ENCODE measurements around the gene CDIPT. TPM values are rescaled to one million over a fixed set of nuclear protein-coding genes. Genes with fewer than 3 reads are reported as not detected.

Gene CDIPT
- total RNA-seq, 1 experiment from 2014 or later = 42.7 TPM

- Mint-ChIP-seq H3K4me3 (ENCODE audit: unreplicated experiment) (no peak overlapping the region), H3K27me3 (ENCODE audit: insufficient read depth, unreplicated experiment) (peaks cover 27% of the 10 kb centered on the region), H3K27ac (ENCODE audit: low read depth, unreplicated experiment) (no peak overlapping the region), H3K4me1 (ENCODE audit: insufficient read depth, unreplicated experiment) (peaks cover 10% of the 10 kb centered on the region), H3K9me3 (ENCODE audit: unreplicated experiment) (no peaks in the 10 kb centered on the region), H3K36me3 (ENCODE audit: insufficient read depth, unreplicated experiment) (no peaks in the 10 kb centered on the region)
- intact Hi-C loops (cut with micrococcal nuclease) = no loop called here
- CTCF ChIA-PET = interaction anchor here (0.6 to 0.8 kb wide), 2 partner anchors 27 to 563 kb away, joined by 3 read pairs; no protein-coding TSS in a partner anchor
- no peak for DNase-seq (ENCODE audit: unreplicated experiment)
- TF ChIP-seq CTCF (IDR thresholded peaks at IDR 0.05; ENCODE audit: unreplicated experiment) = no peak
- POLR2A ChIA-PET = interaction anchor here (2.6 kb wide), 1 partner anchor 76 kb away, joined by 20 read pairs; the partner anchor contains the start of gene TAOK2
- no TSS peak for BruUV-seq (replicated peaks)
These were observed 35.2 kb upstream of the CDIPT start for GRCh38 chr16:29898135-29898803.

- intact Hi-C loops (cut with micrococcal nuclease) = no loop called here
- POLR2A ChIA-PET = no interaction called here
- Mint-ChIP-seq H3K4me3 (ENCODE audit: unreplicated experiment) (no peak overlapping the region), H3K36me3 (ENCODE audit: insufficient read depth, unreplicated experiment) (no peaks in the 10 kb centered on the region), H3K27ac (ENCODE audit: low read depth, unreplicated experiment) (no peak overlapping the region), H3K9me3 (ENCODE audit: unreplicated experiment) (no peaks in the 10 kb centered on the region), H3K4me1 (ENCODE audit: insufficient read depth, unreplicated experiment) (peaks cover 10% of the 10 kb centered on the region), H3K27me3 (ENCODE audit: insufficient read depth, unreplicated experiment) (peaks cover 27% of the 10 kb centered on the region)
- TF ChIP-seq CTCF (IDR thresholded peaks at IDR 0.05; ENCODE audit: unreplicated experiment) = no peak
- CTCF ChIA-PET = no interaction called here
- no peak for DNase-seq (ENCODE audit: unreplicated experiment)
- no TSS peak for BruUV-seq (replicated peaks)
These were observed 34.3 kb upstream of the CDIPT start for GRCh38 chr16:29897333-29897732.

- BruUV-seq (replicated peaks) = no TSS peak
- intact Hi-C loops (cut with micrococcal nuclease) = no loop called here
- Mint-ChIP-seq H3K4me3 (ENCODE audit: unreplicated experiment) (no peak overlapping the region), H3K27ac (ENCODE audit: low read depth, unreplicated experiment) (no peak overlapping the region), H3K9me3 (ENCODE audit: unreplicated experiment) (no peaks in the 10 kb centered on the region), H3K36me3 (ENCODE audit: insufficient read depth, unreplicated experiment) (no peaks in the 10 kb centered on the region), H3K4me1 (ENCODE audit: insufficient read depth, unreplicated experiment) (peaks cover 10% of the 10 kb centered on the region), H3K27me3 (ENCODE audit: insufficient read depth, unreplicated experiment) (peaks cover 27% of the 10 kb centered on the region)
- ChIA-PET CTCF (no interaction called here), POLR2A (no interaction called here)
- no peak for DNase-seq (ENCODE audit: unreplicated experiment)
- no peak for TF ChIP-seq CTCF (IDR thresholded peaks at IDR 0.05; ENCODE audit: unreplicated experiment)
These were observed 33.8 kb upstream of the CDIPT start for GRCh38 chr16:29896841-29897240.

GRCh38 chr16:29894352-29894751 lies 31.3 kb upstream of the CDIPT start:
- DNase-seq (ENCODE audit: unreplicated experiment) = no peak
- H3K4me3 Mint-ChIP-seq (ENCODE audit: unreplicated experiment) = no peak overlapping the region
- no peaks in the 10 kb centered on the region for H3K9me3 Mint-ChIP-seq (ENCODE audit: unreplicated experiment)
- intact Hi-C loops (cut with micrococcal nuclease) = no loop called here
- TF ChIP-seq CTCF (IDR thresholded peaks at IDR 0.05; ENCODE audit: unreplicated experiment) = no peak
- no peak overlapping the region for H3K27ac Mint-ChIP-seq (ENCODE audit: low read depth, unreplicated experiment)
- H3K36me3 Mint-ChIP-seq (ENCODE audit: insufficient read depth, unreplicated experiment) = no peaks in the 10 kb centered on the region
- no peaks in the 10 kb centered on the region for H3K4me1 Mint-ChIP-seq (ENCODE audit: insufficient read depth, unreplicated experiment)
- no TSS peak for BruUV-seq (replicated peaks)
- ChIA-PET CTCF (interaction anchor here (0.5 kb wide), 1 partner anchor 143 kb away, joined by 3 read pairs; no protein-coding TSS in a partner anchor), POLR2A (interaction anchor here (0.7 kb wide), 1 partner anchor 10 kb away, joined by 4 read pairs; no protein-coding TSS in a partner anchor)
- peaks cover 27% of the 10 kb centered on the region for H3K27me3 Mint-ChIP-seq (ENCODE audit: insufficient read depth, unreplicated experiment)
